Brain microvascular endothelial cell (primary cell): Measurements from ENCODE around the gene KLHDC10.
"Not testable (repeated sequence)": the region's sequence is repeated elsewhere in the genome, so short reads cannot be mapped to it uniquely, and the experiment has no call there.

Experiments used
- DNase-seq: peaks from one replicate; pipeline ENCODE4 v3.0.0-alpha.2; 2020
- H3K27ac ChIP-seq: fragments of 250-450 bp; sonication (Bioruptor Pico); 2 replicates; pipeline ENCODE4 v1.5.1; 2020; ENCODE audit warnings: mild to moderate bottlenecking, moderate library complexity
- H3K27me3 ChIP-seq: fragments of 250-450 bp; sonication (Bioruptor Pico); replicated peaks from 2 replicates; pipeline ENCODE4 v1.5.1; 2020; ENCODE audit warnings: mild to moderate bottlenecking
- H3K36me3 ChIP-seq: fragments of 250-450 bp; sonication (Bioruptor Pico); replicated peaks from 2 replicates; pipeline ENCODE4 v1.5.1; 2020; ENCODE audit warnings: mild to moderate bottlenecking
- H3K4me3 ChIP-seq: 2 replicates; pipeline ENCODE4 v1.5.1; 2011; ENCODE audit warnings: low read depth, mild to moderate bottlenecking, control low read depth, low read length, moderate library complexity
- CTCF ChIP-seq: IDR thresholded peaks from 2 replicates; pipeline ENCODE4 v1.5.1; 2011; ENCODE audit warnings: low read depth, mild to moderate bottlenecking, moderate library complexity, low read length, control low read depth, inconsistent platforms; ENCODE audit errors: missing control alignments
- in situ Hi-C: cut with HindIII; loops from 2 replicates; pipeline ENCODE4 v1.10.0; 2017; ENCODE audit warnings: low sequenced_read_pairs, low pct_ligation_motif_present

Gene KLHDC10

DNA sequence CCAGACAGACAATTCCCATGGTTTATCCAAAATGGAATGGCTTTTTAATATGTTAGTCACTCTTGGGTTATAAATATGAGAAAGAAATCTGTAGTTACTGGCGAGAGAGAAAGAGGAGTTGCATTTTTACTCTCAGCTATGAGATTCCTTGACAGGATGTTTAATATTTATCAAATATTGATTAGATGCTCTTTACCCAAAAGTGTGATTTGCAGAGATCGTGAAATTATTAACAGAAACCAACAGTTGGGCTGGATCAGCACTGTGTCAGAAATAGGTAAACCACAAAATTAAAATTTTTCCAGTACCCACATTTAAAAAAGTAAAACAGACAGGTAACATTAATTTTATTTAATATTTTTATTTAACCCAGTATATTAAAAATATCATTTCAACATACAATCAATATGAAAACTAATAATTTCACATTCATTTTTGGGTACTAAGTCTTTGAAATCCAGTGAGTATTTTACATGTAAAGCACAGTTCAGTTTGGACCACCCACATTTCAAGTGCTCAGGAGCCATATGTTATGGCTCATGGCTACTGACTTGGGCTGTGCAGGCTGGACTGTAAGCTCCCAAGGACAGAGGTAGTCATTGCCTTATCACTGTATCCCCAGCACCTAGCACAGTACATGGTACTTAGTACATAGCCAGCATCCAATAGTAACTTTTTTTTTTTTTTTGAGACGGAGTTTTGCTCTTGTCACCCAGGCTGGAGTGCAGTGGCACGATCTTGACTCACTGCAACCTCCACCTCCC is 42.5 kb downstream of the KLHDC10 start:
- H3K27me3 ChIP-seq, result no peaks in the 10 kb centered on the region
- in situ Hi-C loops, result no loop called here
- DNase-seq, result no peak
- no peak overlapping the region for H3K4me3 ChIP-seq
- TF ChIP-seq CTCF, result no peak
- no peak overlapping the region for H3K27ac ChIP-seq
- peaks cover 2% of the 10 kb centered on the region for H3K36me3 ChIP-seq

- H3K27me3 ChIP-seq, DNase-seq, H3K36me3 ChIP-seq, H3K4me3 ChIP-seq, H3K27ac ChIP-seq, in situ Hi-C loops: not testable (repeated sequence)
These were observed 43.1 kb downstream of the KLHDC10 start for GRCh38 chr7:130113426-130113805.

GRCh38 chr7:130113887-130114286 is 43.6 kb downstream of the KLHDC10 start:
- no peak overlapping the region for H3K4me3 ChIP-seq
- TF ChIP-seq CTCF, result no peak
- no peak overlapping the region for H3K27ac ChIP-seq
- no peaks in the 10 kb centered on the region for H3K27me3 ChIP-seq
- peaks cover 2% of the 10 kb centered on the region for H3K36me3 ChIP-seq
- DNase-seq, result no peak
- in situ Hi-C loops, result no loop called here

GRCh38 chr7:130114374-130114773 is 44.0 kb downstream of the KLHDC10 start:
- H3K4me3 ChIP-seq, result no peak overlapping the region

DNA sequence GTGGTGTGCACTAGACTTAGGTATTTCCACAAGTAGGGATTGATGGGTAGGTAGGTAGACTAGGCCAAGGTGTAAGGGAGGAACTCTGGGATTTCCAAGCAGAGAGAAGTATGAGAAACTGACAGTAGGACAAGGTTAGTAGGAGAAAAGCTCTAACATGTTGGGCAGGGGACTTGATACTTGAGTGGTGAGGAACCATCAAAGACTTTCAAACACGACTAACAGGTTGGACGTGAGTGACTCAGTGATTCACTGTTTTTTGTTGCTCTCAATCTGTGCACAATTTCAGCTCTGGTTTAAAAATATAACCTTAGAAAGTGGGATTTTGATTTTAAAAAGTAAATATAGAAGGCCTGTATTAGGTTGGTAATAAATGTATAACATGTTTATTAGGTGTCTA is 44.4 kb downstream of the KLHDC10 start:
- in situ Hi-C loops, result no loop called here
- no peak for TF ChIP-seq CTCF
- DNase-seq, result no peak

More at GRCh38 chr7:130114374-130114773, 44.0 kb downstream of the KLHDC10 start:
- TF ChIP-seq CTCF, result no peak
- in situ Hi-C loops, result no loop called here
- Histone ChIP-seq H3K36me3 (peaks cover 2% of the 10 kb centered on the region), H3K27ac (no peak overlapping the region), H3K27me3 (no peaks in the 10 kb centered on the region)
- no peak for DNase-seq

GRCh38 chr7:130118294-130118693 is 48.0 kb downstream of the KLHDC10 start:
- in situ Hi-C loops, result no loop called here
- TF ChIP-seq CTCF, result no peak

More for the DNA sequence above, 44.4 kb downstream of the KLHDC10 start:
- Histone ChIP-seq H3K27ac (no peak overlapping the region), H3K27me3 (no peaks in the 10 kb centered on the region), H3K36me3 (peaks cover 2% of the 10 kb centered on the region), H3K4me3 (no peak overlapping the region)

More at GRCh38 chr7:130118294-130118693, 48.0 kb downstream of the KLHDC10 start:
- Histone ChIP-seq H3K4me3 (no peak overlapping the region), H3K36me3 (peaks cover 12% of the 10 kb centered on the region), H3K27me3 (no peaks in the 10 kb centered on the region), H3K27ac (no peak overlapping the region)
- DNase-seq, result no peak
